ENCODE results near the gene SPATA46.

DNA sequence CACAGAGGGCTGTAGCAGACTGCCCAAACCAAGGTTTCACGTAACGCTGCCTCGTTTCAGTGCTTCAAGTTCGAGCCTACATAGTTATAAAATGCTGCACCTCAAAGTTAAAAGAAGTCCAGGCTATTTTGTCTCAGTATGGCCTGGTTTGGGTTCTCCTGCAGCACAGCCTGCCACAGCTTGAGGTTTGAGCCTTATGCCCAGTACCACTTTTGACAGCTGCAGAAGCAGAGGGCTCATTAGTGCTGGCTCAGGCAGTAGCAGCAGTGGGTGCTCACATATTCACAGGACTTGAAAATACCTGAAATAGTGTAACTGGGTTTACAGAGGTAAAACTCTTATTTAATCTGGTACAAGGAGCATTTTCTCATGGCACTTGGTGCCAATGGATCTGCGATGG, 15.3 kb downstream of the SPATA46 start:
- TF ChIP-seq, protein P1, sequence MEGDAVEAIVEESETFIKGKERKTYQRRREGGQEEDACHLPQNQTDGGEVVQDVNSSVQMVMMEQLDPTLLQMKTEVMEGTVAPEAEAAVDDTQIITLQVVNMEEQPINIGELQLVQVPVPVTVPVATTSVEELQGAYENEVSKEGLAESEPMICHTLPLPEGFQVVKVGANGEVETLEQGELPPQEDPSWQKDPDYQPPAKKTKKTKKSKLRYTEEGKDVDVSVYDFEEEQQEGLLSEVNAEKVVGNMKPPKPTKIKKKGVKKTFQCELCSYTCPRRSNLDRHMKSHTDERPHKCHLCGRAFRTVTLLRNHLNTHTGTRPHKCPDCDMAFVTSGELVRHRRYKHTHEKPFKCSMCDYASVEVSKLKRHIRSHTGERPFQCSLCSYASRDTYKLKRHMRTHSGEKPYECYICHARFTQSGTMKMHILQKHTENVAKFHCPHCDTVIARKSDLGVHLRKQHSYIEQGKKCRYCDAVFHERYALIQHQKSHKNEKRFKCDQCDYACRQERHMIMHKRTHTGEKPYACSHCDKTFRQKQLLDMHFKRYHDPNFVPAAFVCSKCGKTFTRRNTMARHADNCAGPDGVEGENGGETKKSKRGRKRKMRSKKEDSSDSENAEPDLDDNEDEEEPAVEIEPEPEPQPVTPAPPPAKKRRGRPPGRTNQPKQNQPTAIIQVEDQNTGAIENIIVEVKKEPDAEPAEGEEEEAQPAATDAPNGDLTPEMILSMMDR (IDR thresholded peaks at IDR 0.05), result no peak
- TF ChIP-seq EP300 (IDR thresholded peaks at IDR 0.05), result no peak
